Stimulated activated CD8-positive, alpha-beta memory T cell treated with anti-CD3 and anti-CD28 coated beads, Interleukin-7, amount 100 ng/mL, for 1 hour (primary cell): ENCODE results near the gene DRD1.
"Not testable (repeated sequence)": the region's sequence is repeated elsewhere in the genome, so short reads cannot be mapped to it uniquely, and the experiment has no call there.

Source experiments
- DNase-seq, 2 donors: peaks; one replicate each; pipeline ENCODE4 v3.0.0-alpha.2; 2020; ENCODE audit warnings: low read depth in 2 of 2

Gene DRD1

DNA sequence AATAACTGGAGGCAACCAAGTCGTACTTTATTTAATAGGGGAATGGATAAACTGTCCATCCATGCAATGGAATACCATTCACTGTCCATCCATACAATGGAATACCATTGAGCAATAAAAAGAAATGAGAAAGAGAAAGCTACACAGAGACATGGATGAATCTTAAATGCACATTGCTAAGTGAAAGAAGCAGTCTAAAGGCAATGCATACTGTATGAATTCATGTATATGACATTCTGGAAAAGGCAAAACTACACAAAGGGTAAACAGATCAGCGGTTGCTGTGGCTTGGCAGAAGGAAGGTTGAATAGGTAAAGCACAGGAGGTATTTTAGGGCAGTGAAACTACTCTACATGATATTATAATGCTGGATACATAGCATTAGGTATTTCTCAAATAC lies 16.2 kb downstream of the DRD1 start:
- no peak for DNase-seq

DNA sequence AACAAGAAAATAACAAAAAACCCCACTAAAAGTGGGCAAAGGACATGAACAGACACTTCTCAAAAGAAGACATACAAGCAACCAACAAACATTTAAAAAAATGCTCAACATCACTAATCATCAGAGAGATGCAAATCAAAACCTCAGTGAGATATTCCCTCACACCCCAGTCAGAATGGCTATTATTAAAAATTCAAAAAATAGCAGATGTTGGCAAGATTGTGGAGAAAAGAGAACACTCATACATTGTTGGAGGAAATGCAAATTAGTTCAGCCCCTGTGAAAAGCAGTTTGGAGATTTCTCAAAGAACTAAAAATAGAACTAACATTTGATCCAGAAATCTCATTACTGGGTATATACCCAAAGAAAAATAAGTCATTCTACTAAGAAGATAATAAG lies 19.4 kb downstream of the DRD1 start:
- DNase-seq: not testable (repeated sequence)

DNA sequence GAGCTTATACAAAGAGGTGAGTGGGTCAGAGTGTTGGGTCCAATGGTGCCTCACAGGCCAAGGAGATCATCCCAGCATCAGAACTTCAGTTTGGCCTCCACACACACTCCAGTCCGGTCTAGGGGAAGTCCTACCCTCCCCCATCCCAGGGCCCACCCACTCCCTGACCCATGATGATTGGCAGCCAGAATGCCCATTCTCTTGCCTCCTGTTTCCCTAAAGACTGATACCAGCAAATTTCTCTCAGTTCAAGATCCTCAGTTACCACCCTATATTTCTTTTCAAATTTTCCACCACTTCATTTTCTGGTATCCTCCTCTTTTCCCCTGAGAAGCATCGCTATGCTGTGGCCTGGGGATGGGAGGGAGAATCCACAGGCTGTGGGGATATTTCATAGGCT lies 21.9 kb downstream of the DRD1 start:
- no peak for DNase-seq

DNA sequence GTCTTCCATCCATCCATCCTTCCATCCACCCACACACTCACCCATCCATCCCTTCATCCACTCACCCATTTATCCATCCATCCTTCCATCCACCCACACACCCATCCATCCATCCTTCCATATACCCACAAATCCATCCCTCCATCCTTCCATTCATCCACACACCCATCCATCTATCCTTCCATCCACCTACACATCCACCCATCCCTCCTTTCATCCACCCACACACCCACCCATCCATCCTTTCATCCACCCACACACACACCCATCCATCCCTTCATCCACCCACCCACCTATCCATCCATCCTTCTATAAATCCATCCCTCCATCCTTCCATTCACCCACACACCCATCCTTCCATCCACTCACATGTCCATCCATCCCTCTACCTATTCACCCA lies 23.6 kb downstream of the DRD1 start:
- DNase-seq: no peak

DNA sequence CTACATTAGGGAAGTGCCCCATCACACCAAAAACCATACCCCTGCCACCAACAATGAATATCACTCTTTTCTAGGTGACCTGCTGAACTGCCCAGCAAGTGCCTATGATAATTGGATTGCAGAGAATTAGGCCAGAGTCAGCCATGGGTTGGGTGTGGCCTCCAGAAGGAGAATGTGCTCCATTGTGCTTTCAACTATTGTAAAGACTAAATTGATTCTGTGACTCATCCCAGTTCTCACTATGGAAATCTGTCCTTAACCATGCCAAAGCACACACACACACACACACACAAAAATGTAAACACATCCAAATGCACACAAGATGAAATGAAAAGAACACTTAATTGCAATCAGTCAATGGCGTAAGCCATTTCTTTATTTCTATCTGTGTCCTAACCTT lies 25.7 kb downstream of the DRD1 start:
- no peak for DNase-seq

DNA sequence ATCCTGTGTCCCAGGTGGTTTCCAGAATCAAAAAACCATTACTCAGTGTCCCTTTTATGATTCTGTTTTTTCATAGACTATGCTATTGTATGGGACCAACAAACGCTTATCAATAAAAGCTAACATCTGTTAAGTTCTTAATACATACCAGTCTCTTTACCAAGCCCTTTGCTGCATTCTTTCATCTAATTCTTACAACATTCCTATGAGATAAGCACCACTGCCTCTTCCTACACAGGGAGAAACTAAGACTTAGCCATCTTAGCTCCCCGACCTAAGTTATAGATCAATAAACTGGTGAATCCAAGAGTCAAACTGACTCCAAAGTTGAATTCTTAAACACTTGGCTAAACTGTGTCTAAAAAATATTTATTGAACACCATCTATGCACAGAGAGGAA lies 26.6 kb downstream of the DRD1 start:
- no peak for DNase-seq

DNA sequence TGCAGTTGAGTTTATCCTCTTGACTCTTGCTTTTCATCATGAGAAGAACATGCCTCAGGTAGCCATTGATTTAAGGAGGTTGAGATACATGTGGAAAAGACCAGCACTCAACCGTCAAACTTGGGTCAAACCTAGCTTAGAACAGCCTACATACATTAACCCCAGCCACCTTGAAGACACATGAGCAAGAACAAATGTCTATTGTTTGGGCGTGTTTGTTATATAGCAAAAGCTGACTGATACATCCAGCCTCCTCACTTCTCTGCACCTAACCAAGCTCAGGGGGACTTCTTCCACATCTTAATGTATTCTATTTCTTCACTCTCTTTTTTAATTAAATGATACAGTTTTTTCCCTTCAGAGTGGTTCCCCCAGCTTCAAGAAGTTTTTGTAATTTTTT lies 28.7 kb downstream of the DRD1 start:
- no peak for DNase-seq

DNA sequence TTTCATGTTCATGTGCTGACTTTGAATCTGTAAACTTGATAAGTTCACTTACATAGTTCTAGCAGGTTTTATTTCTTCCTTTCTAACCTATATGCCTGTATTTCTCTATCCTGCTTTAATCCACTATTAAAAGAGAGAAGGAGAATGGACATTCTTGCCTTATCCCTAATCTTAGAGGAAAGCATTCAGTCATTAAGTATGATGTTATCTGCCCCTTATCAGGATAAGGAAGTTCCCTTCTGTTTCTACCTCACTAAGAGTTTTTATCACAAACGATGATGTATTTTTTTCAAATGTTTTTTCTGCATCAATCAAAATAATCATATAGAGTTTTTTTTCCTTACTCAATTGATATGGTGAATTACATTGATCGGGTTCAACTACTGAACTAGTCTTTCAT lies 33.1 kb downstream of the DRD1 start:
- DNase-seq: no peak

DNA sequence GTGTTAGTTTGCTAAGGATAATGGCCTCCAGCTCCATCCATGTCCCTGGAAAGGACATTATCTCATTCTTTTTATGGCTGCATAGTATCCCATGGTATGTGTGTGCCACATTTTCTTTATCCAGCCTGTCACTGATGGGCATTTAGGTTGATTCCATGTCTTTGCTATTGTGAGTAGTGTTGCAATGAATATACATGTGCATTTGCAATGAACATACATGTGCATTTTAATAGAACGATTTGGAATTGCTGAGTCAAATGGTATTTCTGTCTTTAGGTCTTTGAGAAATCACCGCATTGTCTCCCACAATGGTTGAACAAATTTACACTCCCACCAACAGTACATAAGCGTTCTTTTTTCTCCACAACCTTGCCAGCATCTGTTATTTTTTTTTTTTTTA lies 37.7 kb downstream of the DRD1 start:
- no peak for DNase-seq

DNA sequence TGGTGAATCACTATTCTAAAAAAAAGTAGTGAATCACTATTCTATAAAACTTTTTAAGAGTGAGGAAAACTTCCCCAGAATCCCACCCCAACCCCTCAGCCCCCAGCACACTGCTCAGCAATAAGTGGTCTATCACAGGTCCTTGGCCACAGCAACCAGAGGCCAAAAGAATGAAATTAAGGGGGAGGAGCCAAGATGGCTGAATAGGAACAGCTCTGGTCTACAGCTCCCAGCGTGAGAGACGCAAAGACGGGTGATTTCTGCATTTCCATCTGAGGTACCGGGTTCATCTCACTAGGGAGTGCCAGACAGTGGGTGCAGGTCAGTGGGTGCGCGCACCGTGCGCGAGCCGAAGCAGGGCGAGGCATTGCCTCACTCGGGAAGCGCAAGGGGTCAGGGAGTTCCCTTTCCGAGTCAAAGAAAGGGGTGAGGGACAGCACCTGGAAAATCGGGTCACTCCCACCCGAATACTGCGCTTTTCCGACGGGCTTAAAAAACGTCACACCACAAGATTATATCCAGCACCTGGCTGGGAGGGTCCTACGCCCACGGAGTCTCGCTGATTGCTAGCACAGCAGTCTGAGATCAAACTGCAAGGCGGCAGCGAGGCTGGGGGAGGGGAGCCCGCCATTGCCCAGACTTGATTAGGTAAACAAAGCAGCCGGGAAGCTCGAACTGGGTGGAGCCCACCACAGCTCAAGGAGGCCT lies 46.2 kb downstream of the DRD1 start:
- not testable (repeated sequence) for DNase-seq

DNA sequence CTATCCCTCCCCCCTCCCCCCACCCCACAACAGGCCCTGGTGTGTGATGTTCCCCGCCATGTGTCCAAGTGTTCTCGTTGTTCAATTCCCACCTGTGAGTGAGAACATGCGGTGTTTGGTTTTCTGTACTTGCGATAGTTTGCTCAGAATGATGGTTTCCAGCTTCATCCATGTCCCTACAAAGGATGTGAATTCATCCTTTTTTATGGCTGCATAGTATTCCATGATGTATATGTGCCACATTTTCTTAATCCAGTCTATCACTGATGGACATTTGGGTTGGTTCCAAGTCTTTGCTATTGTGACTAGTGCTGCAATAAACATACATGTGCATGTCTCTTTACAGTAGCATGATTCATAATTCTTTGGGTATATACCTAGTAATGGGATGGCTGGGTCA lies 48.6 kb downstream of the DRD1 start:
- DNase-seq: not testable (repeated sequence)

DNA sequence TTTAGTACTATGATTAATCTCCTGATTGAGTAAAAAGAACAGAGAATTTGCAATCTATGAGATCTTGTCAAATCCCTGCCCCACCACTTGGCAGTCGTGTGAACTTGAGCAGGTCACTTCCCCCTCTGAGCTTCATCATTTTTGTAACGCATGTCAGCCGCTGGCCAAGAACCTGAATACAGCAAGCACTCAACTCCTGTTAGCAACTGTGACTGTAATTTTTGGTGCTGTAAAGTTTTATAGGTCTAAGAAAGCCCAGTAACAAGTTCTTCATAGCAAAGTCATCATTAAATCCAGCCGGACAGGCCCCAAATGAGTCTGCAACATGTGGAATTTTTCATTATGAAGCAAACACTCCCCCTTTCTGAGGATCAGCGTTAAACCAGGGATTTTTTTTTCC lies 49.4 kb downstream of the DRD1 start:
- DNase-seq: no peak

DNA sequence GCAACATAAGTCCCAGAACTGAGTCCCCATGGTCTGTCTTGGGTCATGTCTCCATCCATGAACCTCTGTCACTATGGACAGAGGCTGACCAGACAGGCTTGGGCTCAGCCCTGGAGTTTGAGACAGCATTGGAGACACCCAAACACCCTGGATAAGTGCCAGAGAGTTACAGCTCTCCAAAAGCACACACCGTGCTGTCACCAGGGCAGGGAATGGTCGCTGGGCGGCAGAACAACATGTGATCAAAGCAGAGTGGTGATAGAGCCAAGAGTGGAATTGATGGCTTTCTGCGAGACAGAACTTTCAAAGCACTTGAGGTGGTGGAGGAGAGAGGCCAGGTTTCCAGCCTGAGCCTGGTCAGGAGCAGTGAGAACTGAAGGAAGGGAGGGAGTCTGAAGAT lies 50.1 kb downstream of the DRD1 start:
- no peak for DNase-seq

DNA sequence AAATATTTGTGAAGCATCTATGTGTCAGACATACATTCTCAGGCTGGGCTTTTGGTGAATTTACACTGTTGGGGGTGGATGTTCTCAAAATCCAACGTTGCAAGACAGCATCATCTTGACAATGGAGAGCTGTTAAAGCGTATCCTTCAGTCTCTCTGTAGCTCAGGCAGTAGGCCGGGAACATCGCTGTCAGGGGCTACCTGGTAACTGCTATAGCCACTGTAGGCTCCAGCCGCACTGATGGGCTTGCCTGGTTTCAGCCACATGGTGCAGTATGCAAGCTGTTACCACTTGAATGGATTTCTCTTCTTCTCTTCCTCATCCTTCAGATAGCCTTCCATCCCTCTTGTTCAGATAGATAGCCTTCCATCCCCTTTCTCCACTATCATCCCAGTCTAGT lies 51.7 kb downstream of the DRD1 start:
- no peak for DNase-seq

DNA sequence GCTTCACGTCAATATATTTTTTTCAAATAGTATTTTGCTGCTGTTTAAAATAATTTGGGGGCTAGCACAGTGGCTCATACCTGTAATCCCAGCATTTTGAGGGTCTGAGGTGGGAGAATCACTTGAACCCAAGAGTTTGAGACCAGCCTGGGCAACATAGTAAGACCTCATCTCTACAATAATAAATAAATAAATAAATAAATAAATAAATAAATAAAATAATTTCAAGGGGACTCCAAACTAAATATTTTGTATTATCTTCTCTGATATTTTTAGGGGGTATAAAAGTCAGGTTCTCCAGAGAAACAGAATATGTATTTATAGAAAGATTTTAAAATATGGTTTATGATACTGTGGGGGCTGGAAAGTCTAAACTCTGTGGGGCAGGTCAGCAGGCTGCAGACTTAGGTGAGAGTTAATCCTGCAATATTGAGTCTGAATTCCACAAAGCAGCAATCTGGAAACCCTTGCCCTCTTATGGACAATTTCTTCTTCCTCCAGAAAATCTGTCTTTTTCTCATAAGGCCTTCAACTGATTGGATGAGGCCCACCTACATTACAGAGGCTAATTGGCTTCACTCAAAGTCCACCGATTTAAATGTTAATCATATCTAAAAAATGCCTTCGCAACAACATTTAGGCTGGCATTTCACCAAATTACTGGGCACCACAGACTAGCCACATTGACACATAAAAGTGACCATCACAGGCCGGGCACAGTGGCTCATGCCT lies 53.5 kb downstream of the DRD1 start:
- no peak for DNase-seq
